Loucy (cell line): ENCODE results near the gene RSPH3.

Experiments
- CTCF ChIP-seq: fragments of 200-600 bp; sonication (generic); conservative IDR thresholded peaks from 2 replicates; pipeline ENCODE4 v1.5.1; 2014; ENCODE audit warnings: mild to moderate bottlenecking, antibody characterized with exemption, low read length
- EZH2phosphoT487 ChIP-seq: fragments of 200-600 bp; IDR thresholded peaks from 2 replicates; pipeline ENCODE4 v1.6.1; 2018; ENCODE audit warnings: antibody characterized with exemption, mild to moderate bottlenecking, moderate library complexity, borderline replicate concordance

DNA sequence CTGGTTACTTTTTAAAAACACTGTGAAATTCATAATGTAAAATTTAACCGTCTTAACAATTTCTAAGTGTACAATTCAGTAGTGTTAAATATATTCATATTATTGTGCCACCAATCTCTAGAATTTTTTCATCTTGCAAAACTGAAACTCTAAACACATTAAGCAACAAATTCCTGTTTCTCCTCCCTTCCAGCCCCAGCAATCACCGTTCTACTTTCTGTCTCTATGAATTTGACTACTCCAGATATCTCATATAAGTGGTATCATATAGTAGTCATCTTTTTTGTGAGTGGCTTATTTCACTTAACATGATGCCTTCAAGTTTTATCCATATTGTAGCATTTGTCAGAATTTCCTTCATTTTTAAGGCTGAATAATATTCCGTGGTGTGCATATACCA lies 44.7 kb downstream of the RSPH3 start:
- no peak for TF ChIP-seq CTCF
- TF ChIP-seq EZH2phosphoT487: no peak
